Measurements from ENCODE around the gene NTSR1.

DNA sequence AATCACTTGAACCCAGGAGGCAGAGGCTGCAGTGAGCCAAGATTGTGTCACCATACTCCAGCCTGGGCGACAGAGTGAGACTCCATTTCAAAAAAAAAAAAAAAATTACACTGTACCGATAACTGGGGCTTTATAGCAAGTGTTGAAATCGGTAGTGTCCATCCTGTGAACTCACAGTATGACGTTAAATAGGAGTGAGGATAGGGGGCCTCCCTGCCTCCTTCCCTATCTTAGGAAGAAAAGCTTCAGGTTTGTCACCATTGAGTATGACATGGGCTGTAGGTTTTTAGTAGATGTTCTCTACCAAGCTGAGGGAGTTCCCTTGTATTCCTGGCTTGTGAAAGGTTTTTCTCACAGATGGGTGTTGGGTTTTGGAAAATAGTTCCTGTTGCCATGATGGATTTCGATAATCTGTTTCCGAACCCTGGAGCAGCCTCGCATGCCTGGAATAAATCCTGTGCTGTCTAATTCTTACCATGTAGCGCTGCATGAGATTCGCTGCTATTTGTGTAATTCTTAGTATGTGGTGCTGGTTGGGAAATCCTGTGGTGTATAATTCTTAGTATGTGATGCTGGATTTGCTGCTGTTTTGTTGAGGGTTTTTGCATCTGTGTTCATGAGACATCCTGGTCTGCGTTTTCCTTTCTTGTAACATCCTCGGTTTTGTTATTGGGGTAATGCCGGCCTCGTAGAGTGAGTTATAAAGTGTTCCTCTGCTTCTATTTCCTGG is 23.6 kb downstream of the NTSR1 start:
- TF ChIP-seq, protein P1, sequence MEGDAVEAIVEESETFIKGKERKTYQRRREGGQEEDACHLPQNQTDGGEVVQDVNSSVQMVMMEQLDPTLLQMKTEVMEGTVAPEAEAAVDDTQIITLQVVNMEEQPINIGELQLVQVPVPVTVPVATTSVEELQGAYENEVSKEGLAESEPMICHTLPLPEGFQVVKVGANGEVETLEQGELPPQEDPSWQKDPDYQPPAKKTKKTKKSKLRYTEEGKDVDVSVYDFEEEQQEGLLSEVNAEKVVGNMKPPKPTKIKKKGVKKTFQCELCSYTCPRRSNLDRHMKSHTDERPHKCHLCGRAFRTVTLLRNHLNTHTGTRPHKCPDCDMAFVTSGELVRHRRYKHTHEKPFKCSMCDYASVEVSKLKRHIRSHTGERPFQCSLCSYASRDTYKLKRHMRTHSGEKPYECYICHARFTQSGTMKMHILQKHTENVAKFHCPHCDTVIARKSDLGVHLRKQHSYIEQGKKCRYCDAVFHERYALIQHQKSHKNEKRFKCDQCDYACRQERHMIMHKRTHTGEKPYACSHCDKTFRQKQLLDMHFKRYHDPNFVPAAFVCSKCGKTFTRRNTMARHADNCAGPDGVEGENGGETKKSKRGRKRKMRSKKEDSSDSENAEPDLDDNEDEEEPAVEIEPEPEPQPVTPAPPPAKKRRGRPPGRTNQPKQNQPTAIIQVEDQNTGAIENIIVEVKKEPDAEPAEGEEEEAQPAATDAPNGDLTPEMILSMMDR (IDR thresholded peaks at IDR 0.05; ENCODE audit: insufficient read depth, low read length) = no peak
- TF ChIP-seq POLR2AphosphoS5 (IDR thresholded peaks at IDR 0.05; ENCODE audit: low read depth) (no peak), GABPA (IDR thresholded peaks at IDR 0.05; ENCODE audit: low read depth) (no peak), SPI1 (IDR thresholded peaks at IDR 0.05; ENCODE audit: borderline replicate concordance, low read depth) (no peak)
